Ishikawa (cell line): ENCODE results near the gene BBOF1.

Source experiments
- CEBPB ChIP-seq: IDR thresholded peaks from 2 replicates; pipeline ENCODE4 v1.6.1; 2012
- CREB1 ChIP-seq: IDR thresholded peaks from 2 replicates; pipeline ENCODE4 v1.6.1; 2012; ENCODE audit warnings: low read depth
- EGR1 ChIP-seq: IDR thresholded peaks from 2 replicates; pipeline ENCODE4 v1.6.1; 2012
- EP300 ChIP-seq: IDR thresholded peaks from 2 replicates; pipeline ENCODE4 v1.6.1; 2012; ENCODE audit warnings: borderline replicate concordance
- FOXM1 ChIP-seq: IDR thresholded peaks from 2 replicates; pipeline ENCODE4 v1.6.1; 2012; ENCODE audit warnings: low read depth, borderline replicate concordance
- NFIC ChIP-seq: IDR thresholded peaks from 2 replicates; pipeline ENCODE4 v1.6.1; 2012
- RAD21 ChIP-seq: IDR thresholded peaks from 2 replicates; pipeline ENCODE4 v1.6.1; 2012; ENCODE audit warnings: low read depth
- TAF1 ChIP-seq: IDR thresholded peaks from 2 replicates; pipeline ENCODE4 v1.6.1; 2012; ENCODE audit warnings: low read depth, mild to moderate bottlenecking
- TCF12 ChIP-seq: IDR thresholded peaks from 2 replicates; pipeline ENCODE4 v1.6.1; 2012; ENCODE audit warnings: low read depth
- TEAD4 ChIP-seq: IDR thresholded peaks from 2 replicates; pipeline ENCODE4 v1.6.1; 2012
- USF1 ChIP-seq: IDR thresholded peaks from 2 replicates; pipeline ENCODE4 v1.6.1; 2012
- YY1 ChIP-seq: IDR thresholded peaks from 2 replicates; pipeline ENCODE4 v1.6.1; 2012; ENCODE audit warnings: low read depth
- ZBTB7A ChIP-seq: IDR thresholded peaks from 2 replicates; pipeline ENCODE4 v1.6.1; 2012; ENCODE audit warnings: low read depth
- TF ChIP-seq, protein P1 (sequence below): IDR thresholded peaks from 2 replicates; pipeline ENCODE4 v1.6.1; 2012
- TF ChIP-seq, protein P2 (sequence below): IDR thresholded peaks from 2 replicates; pipeline ENCODE4 v1.6.1; 2012; ENCODE audit warnings: low read depth, mild to moderate bottlenecking

BBOF1 gene

DNA sequence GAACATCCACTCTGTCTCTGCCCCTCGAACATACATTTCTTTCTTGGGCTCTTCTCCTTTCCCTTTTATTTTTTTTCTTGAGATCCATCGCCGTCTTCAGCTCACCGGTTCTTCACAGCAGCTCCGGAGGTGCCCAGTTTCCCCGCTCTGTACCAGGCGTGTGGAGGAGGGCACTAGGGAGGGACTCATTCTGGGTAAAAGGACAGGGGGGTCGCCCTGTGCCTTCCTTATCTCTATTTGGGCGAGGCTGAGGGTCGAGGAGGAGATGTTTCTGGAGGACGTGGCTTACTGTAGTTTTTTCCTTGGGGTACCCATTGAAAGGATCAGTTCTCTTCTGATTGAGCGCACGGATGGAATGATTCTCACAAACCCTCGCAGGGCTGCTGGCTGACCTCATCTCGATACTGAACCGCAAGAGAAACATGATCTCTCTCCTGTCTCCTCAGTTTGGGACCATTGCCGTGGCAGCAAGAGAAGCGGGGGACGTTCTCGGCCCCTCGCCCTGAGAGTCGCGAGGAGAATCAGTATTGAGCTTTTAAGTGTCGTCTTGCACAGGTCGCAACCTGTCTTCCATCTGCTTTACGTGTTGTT, 66.0 kb downstream of the BBOF1 start:
- no peak; the same call in 1 of the 2 replicates for TF ChIP-seq TAF1
- TF ChIP-seq CREB1: no peak
- TF ChIP-seq EGR1: no peak
- no peak for TF ChIP-seq TEAD4
- no peak for TF ChIP-seq USF1
- TF ChIP-seq RAD21: no peak
- TF ChIP-seq, protein P1, sequence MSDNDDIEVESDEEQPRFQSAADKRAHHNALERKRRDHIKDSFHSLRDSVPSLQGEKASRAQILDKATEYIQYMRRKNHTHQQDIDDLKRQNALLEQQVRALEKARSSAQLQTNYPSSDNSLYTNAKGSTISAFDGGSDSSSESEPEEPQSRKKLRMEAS: no peak
- no peak for TF ChIP-seq NFIC
- TF ChIP-seq YY1: no peak
- TF ChIP-seq EP300: no peak
- no peak for TF ChIP-seq TCF12
- no peak for TF ChIP-seq CEBPB
- TF ChIP-seq, protein P2, sequence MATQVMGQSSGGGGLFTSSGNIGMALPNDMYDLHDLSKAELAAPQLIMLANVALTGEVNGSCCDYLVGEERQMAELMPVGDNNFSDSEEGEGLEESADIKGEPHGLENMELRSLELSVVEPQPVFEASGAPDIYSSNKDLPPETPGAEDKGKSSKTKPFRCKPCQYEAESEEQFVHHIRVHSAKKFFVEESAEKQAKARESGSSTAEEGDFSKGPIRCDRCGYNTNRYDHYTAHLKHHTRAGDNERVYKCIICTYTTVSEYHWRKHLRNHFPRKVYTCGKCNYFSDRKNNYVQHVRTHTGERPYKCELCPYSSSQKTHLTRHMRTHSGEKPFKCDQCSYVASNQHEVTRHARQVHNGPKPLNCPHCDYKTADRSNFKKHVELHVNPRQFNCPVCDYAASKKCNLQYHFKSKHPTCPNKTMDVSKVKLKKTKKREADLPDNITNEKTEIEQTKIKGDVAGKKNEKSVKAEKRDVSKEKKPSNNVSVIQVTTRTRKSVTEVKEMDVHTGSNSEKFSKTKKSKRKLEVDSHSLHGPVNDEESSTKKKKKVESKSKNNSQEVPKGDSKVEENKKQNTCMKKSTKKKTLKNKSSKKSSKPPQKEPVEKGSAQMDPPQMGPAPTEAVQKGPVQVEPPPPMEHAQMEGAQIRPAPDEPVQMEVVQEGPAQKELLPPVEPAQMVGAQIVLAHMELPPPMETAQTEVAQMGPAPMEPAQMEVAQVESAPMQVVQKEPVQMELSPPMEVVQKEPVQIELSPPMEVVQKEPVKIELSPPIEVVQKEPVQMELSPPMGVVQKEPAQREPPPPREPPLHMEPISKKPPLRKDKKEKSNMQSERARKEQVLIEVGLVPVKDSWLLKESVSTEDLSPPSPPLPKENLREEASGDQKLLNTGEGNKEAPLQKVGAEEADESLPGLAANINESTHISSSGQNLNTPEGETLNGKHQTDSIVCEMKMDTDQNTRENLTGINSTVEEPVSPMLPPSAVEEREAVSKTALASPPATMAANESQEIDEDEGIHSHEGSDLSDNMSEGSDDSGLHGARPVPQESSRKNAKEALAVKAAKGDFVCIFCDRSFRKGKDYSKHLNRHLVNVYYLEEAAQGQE: no peak
- no peak for TF ChIP-seq ZBTB7A
- TF ChIP-seq FOXM1: no peak

DNA sequence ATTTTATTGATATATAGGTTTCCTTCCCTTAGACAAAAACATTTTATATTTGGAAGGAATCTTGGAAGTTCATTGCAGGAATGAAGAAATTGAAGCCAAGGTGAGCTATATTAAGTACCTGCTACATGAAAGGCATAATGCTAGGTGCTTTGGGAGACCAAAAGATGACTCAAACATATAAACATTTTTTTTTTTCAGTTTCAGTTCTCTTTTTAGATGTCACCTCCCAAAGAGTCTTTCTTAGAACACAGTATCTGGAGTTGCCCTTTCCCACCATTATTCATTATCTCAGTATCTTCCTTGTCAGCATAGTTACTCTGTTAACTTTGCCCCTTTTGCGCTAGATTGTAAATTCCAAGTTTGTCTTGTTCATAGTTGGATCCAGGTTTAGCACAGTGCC, 66.7 kb downstream of the BBOF1 start:
- TF ChIP-seq TEAD4 (no peak), YY1 (no peak), NFIC (no peak), FOXM1 (no peak), USF1 (no peak), CREB1 (no peak), RAD21 (no peak), TCF12 (no peak), CEBPB (no peak), TAF1 (no peak), ZBTB7A (no peak)

DNA sequence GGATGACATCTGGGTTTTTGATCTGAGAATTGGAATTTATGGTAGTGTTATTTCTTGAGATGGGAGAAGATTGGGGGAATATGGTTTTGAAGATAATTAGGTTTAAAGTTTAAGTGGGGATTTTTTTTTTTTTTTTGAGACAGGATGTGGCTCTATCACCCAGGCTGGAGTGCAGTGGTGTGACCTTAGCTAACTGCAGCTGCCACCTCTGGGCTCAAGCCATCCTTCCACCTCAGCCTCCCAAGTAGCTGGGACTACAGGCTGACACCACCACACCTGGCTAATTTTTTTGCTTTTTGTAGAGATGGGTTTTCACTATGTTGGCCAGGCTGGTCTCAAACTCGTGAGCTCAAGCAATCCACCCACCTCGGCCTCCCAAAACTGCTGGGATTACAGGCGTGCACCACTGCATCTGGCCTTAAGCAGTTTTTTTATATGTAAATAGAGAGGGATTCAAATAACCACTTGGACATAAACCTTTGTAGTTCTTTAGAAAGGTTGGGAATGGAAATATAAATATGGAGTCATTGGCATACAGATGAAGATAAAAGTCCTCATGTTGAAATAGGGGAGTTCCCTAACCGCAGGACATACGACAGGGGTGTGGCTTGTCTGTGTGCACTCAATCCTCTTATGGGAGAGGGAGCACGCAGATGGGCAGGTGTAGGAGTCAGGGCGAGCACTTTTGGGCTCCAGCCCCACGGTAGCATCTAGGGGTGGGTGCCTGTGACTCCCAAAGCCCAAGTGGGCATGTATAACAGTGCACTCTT, 70.3 kb downstream of the BBOF1 start:
- TF ChIP-seq TAF1: no peak
- no peak for TF ChIP-seq CREB1
- TF ChIP-seq EGR1: no peak
- TF ChIP-seq, protein P1: no peak
- no peak for TF ChIP-seq RAD21
- TF ChIP-seq, protein P2: no peak
- TF ChIP-seq ZBTB7A: no peak
- TF ChIP-seq FOXM1: no peak

DNA sequence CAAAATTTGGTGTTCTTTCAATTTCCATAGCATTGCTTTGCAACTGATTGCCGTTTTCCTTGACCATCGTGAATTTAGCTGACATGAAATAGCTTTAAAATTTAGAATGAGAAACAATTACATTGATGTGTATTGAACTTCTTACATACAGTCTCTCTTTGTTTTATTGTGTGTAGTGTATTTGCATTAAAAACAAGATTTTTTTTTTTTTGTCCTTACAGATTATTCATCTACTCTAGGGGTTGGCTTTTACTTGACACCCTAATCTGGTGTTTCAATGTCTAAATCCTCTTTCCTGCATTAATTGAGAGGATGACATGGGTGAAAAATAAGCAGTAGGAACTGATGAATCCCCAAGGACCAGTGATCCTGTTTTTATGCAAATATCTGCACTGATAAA, 86.2 kb downstream of the BBOF1 start:
- TF ChIP-seq TEAD4 (no peak), ZBTB7A (no peak), USF1 (no peak), EGR1 (no peak), CEBPB (no peak), FOXM1 (no peak), RAD21 (no peak), TAF1 (no peak), NFIC (no peak), EP300 (no peak), CREB1 (no peak)
- TF ChIP-seq, protein P2: no peak
- TF ChIP-seq, protein P1: no peak
